ENCODE data around the gene SPSB4.

The SPSB4 gene

DNA sequence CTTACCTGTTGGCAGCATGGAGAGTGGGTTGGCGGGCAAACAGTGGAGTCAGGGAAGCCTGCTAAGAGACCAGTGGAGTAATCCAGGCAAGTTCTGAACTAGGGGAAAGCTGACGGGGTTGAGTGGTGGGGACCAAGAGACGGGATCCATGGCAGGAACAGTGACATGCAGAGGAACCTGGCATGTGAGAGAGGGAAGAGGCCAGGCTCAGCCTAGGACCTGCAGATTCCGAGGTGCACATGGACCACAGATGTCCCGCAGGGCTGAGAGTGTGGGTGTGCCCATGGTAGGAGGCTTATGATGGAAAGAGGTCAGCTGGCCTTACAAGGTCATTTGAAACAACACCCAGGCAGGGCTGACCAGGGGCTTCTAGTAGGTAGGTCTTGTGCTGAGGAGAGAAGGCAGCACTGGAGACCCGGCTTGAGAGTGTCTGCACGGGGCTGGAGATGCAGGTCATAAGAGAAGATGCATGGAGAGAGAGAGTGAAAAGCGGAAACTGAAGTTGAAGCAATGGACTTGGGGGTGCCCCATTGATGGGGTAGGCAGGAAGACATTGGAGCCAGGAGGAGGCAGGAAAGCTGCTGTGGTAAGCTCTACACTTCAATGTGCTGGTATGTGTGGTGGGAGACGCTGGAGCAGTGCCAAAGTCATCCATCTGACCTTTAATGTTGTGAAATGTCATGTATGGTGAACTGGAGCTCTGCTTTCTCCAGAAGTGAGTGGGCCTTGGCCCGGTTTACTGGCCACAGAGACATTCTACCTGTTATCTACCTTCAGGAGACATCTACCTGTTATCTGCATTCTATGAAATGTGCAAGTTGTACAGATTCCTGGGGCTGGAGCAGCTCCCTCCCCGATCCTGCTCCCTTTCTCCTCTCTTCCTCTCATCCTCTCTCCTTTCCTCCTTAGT lies 4.6 kb downstream of the SPSB4 start:
- DNase-seq, result no peak

DNA sequence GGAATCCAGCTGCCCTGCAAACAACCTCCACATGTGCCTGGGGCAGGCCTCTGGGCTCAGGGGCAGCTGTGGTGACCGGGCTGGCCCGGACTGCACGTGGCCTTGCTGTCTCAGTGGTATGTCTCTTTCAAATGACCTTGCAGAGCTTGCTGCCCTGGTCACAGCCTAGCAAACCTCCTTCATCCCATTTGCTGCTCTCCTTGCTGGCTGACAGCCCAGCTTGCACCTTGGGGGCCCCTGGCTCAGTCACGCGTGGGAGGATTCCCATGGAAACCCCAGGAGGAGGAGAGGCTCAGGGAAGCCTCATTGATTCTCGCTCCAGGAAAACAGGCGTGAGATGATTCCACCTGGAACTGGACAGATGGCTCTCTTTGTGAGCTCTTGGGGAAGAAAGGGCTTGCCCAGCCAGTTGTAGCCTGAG lies 5.6 kb downstream of the SPSB4 start:
- no peak for DNase-seq

DNA sequence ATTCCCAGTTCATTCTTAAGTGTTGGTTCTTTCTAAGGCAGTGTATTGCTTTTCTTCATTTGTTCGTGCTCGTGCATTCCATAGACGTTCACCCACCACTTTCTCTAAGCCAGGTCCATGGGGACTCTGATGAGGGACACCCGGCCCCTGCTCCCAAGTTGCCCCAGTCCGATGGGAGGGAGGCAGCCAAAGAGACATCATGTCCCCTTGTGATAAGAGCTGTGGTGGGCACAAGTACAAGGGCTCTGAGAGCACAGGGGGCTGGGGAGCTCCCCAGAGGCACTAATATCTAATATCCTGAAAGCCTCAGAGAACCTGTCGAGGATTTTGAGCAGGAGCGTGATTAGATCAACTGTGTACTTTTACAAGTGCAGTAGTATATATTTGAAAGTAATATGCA lies 6.3 kb downstream of the SPSB4 start:
- DNase-seq, result no peak

DNA sequence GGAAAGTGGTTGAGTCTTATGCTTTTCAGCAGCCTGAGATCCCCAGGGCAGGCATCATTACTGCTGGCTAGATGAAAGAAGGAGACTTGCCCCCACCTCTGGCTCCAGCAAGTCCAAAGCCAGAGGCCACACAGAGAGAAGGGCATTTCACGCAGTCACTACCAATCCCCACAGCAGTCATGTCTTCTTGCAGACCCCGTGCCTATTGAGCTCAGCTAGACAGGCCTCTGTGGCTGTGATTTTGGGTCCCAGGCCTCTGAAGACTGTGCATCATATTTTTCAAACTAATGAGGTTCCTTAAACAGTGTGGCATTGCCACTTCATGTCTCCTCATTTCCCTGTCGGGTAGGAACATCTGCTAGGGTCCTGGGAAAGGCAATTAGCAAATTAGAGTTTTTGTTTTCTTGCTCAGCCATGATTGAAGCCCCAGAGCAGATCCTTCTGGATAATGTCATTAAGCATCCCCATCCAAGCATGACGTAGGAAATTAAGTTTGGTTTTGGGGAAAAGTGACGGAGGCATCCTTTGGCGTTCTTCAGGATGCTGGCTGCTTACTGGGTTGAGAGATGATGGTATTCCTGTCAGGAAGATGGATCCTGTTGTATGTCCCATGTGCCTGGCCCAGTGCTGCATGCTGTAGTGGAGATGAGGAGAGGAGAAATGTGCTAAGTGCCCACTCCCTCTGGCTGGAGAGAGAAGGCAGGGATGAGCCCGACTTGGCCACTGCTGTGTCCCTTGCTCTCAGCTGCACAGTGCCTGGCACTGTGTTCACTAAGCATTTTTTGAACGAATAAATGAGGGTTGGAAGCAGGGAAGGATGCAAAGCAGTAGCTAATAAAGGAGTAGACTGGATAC lies 7.0 kb downstream of the SPSB4 start:
- DNase-seq, result no peak

DNA sequence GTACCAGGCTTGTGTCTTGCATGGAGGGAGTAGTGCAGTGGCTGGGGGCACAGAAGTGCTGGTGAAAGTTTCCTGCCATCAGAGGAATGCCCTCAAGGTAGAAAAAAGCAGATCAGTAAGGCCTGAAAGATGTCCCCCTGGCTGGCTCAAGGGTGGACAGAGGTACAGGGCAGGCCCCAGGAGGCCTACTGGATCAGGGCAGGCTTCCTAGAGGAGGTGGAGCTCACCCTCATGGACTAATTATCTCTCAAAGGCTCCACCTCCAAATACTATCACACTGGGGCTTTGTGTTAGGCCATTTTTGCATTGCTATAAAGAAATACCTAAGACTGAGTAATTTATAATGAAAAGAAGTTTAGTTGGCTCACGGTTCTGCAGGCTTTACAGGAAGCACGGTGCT lies 7.8 kb downstream of the SPSB4 start:
- DNase-seq, result no peak

DNA sequence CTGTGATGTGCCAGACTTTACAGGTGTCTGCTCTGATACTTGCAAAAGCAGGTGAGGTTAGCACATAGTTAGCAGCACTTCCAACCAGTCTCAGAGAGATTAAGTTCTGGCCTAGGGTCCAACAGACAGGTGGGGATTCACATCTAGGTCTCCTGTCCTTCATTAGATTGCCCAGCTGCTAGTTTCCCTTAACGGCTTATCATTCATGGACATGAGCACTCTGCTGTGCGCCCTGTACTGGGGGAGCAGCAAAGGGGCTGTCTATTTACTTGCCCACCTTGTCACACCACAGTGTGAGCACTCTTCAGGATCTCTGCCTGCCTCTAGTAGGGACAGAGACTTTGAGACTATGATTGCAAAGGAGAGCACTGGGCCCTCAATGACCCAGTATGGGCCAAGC lies 8.7 kb downstream of the SPSB4 start:
- no peak for DNase-seq

DNA sequence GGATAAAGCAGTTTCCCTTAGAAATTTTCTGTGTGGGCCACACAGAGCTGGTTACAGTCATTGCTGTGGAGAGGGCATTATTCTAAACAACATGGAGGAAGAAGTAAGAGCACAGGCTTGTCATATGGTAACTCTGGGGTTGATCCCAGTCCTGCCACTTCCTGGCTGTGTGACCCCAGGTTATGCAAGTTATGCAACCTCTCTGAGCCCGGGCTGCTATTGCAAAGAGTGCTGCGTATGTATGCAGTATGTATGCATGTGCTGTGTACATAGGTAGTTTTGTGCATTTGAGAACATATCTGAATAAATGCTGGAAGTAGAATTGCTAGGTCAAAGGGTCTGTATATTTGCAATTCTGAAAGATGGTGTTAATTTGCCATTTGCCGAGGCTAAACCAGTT lies 9.2 kb downstream of the SPSB4 start:
- no peak for DNase-seq

DNA sequence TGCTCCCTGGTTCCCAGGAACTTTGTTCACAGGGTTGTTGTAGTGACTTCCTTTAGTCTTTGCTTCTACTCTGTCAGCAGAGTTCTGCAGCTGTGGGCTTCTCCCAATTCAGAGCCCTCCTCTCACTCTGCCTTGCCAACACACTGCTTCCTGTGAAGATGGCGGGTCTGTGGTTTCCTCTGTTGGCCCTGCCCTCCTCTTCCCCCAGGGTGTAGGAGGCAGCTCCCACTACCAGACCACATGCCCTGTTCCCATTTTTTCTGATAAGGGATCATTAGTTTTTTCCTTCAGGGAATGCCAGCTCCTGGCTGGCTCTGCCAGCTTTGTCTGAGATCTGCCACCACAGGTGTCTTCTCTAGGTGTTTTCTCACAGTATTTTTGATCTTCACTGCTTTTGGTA lies 12.7 kb downstream of the SPSB4 start:
- DNase-seq, result no peak

DNA sequence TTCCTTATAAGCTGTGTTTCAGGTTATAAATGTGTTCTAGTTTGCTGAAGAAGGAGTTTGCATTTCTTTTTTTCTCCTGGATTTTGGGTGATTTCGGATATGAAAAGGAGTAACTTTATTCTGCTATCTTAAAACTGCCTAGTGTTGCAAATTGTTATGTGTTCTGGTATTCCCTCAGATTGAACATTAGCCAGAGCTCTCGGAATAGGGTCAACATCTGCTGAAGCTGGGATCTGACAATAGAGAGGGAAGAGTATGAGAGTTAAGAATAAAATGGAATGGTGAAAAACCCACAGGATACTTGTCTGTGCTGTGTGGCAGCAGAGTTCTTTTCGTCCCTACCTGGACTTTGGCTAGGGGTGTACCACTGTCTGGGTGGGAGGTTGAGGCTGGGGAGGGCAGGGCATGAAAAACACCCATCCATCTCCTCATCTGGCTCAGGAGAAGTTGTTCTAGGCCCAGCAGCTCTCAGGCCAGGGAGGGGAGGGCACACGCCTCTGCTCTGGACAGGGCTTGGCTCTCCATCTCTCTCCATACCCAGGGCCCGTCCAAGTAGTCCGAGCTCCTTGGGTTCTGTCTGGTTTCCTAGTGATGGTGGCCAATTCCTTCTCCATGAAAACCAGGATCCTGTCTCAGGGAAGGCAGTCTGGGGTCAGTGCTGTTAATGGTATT lies 13.2 kb downstream of the SPSB4 start:
- DNase-seq, result no peak

DNA sequence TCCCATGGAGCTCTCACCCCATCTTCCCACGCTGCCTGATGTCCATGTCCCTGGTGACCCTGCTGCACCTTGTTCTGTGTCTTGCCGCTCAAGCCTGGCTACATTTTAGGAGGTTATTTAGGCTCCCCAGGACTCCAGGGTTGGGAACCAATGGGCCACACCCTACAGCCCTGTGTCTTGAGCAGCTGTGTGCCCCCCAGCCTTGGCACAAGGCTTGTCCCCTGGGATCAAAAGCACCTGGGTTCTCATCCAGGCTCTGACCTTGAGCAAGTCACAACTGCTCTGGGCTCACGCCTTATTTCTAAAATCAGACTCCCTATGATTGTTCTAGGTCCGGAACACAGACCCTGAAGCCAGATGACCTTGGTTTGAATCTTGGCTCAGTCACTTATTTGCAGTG lies 14.1 kb downstream of the SPSB4 start:
- no peak for DNase-seq

DNA sequence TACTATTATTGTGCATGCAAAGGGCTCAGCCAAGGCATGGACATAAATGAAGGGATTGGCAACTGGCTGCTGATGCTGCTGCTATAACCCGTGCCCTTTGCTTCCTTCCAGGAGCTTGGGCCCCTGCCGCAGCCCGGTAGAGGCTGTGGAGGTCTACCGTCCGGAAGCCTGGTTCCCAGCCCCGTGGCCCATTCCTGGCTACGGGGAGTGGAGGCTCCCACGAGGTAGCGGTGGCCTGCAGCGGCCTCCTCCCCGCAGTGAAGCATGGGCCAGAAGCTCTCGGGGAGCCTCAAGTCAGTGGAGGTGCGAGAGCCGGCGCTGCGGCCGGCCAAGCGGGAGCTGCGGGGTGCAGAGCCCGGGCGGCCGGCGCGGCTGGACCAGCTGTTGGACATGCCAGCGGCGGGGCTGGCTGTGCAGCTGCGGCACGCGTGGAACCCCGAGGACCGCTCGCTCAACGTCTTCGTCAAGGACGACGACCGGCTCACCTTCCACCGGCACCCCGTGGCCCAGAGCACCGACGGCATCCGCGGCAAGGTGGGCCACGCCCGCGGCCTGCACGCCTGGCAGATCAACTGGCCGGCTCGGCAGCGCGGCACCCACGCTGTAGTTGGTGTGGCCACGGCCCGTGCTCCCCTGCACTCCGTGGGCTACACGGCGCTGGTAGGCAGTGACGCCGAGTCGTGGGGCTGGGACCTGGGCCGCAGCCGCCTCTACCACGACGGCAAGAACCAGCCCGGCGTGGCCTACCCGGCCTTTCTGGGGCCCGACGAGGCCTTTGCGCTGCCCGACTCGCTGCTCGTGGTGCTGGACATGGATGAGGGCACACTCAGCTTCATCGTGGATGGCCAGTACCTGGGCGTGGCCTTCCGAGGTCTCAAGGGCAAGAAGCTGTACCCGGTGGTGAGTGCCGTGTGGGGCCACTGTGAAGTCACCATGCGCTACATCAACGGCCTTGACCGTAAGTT lies 15.0 kb downstream of the SPSB4 start:
- no peak for DNase-seq

DNA sequence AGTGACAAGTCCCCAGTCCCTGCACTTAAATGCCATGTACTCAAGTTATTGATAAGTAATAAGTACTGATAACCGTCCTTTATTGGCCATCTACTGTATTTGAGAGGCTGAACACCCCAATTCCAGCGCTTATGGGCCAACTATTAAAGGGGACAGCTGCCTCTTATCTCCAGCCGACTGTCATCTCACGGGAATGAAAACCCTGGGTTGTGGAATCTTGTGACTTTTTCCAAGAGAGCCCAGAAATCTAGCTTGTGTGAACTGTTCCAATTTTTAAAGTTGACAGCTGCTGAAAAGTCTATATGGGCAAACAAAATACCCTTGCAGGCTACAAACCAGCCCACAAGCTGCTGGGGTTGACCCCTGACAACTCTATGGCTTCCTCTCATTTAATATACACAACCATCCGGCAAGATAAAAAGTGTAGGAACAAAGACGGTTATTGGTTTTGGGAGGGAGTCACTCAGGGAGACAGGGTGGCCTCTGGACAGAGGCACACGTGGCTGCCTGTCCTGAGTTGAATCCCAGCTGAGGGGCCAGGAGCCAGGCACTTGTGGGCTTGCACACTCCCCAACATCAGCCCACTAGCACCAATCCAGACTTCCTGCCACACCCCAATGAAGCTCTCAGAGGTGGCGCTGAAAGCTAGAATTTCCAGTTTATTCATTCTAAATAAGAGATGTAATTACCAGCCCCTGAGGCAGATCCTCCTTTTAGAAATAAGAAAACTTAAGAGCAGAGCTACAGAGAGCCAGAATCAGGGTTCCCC lies 16.2 kb downstream of the SPSB4 start:
- no peak for DNase-seq

DNA sequence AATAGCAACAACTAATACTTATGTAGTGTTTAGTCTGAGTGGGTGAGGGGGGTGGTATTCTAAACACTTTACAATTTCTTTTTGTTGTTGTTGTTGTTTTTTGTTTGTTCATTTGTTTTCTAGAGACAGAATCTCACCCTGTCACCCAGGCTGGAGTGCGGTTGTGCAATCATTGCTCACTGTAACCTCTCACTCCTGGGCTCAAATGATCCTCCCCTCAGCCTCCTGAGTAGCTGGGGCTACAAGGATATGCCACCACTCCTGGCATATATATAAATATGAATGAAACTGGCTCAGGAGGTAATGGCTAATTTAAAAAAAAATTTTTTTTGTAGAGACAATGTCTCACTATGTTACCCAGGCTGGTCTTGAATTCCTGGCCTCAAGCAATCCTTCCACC lies 19.1 kb downstream of the SPSB4 start:
- DNase-seq, result no peak

DNA sequence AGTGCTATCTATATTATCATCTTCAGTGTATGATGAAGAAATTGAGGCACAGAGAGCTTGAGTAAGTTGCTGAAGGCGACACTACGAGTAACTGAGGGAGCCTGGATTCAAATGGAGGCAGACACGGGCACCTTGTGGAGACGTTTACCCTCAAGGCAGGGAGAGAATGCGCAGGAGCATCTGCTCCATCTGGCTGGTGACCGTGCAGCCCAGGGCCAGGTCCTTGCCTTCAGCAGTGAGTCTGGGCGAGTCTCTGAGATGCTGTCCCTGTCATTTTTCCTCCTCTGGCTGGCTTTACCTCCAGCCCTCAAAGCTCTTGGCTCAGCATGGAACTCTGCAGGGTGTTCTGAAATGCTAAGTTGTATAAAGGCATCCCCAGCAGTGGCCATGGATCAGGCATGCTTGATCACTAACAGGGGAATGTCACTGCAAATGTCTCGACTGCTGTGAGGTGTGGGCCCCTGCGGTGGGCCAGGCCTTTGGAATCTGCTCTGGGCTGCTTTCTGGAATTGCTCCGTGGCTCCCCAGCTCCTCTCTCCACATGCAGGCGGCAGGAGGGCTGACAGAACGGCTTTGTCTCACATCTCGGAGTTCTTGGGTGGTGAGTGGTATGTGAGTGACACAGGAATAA lies 19.7 kb downstream of the SPSB4 start:
- no peak for DNase-seq

DNA sequence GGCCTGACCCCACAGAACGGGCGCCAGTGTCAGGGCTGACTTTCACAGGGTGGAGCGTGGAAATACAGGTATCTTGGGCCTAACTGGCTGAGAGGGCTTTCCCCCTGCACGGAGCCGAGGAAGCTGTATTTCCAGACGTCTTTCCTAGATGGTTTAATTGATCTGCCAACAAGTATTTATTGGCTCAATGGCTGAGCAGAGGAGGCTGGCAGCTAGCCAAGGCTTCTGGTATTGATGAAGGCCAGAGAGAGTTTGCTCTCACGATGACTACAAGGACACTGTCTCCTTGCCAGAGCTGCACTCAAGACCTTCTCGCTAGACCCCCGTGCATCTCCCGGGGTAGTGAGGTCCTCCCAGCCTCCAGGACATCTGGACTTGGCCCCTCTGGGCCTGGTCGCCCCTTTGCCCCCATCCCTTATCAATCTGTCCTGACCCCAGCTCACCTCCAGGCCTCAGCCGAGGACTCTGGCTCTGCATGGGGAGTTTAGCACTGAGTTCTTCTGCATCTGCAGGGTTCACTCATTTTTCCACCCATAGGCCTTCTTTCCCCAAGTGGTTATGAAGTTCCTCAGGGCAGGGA lies 20.6 kb downstream of the SPSB4 start:
- no peak for DNase-seq

DNA sequence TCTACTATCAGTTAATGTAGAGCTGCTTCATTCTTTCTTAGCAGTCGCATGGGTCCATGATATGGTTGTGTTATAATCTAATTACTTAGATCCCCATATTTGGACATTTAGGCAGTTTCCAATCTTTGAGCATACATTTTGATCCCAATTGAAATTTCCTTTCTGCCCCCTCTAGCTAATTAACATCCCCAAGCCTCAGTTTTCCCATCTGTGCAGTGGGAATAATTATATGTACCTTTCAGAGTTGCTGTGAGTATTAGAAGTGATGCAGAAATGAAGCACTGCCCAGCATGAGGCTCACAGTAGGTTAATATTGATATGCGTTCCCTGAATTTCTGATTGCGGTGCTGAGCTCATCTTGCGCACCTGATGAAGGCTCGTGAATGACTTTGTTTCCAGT lies 21.8 kb downstream of the SPSB4 start:
- no peak for DNase-seq

DNA sequence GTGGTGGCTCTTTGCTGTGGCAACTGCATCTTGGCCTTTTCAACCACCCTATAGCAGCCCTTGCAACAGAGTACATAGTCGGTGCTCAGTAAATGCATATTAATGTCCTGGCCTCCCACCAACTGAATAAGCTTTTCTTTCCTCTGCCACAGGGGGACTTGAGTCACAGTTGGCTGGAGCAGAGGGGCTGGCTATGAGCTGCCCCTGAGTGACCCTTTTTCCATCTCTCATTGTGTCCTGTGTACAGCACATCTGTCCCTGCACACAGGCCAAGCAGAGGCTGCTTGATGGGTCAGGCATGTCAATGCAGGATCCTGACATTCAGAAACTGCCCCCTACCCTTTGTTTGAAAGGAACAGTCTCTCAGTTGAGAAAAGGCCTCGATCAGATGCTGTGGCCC lies 22.4 kb downstream of the SPSB4 start:
- no peak for DNase-seq

DNA sequence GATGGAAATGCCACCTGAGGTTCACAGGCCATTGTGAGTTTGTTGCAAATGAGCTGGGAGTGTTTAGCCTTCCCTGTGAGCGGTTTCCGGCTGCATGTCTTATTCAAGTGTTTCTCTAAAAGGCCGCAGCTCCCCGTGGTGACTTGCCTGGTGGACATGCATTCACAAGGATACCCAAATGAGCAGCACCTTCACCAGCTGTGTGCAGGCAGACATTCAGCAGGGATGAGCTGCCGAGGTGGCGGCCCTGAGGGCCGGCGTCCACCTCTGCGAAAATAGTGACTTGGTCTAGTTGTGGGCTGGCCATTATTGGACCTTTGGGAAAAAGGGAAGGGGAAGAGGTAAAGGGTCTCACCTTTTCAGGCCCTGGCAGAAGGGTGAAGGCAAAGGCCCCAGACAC lies 23.4 kb downstream of the SPSB4 start:
- no peak for DNase-seq

DNA sequence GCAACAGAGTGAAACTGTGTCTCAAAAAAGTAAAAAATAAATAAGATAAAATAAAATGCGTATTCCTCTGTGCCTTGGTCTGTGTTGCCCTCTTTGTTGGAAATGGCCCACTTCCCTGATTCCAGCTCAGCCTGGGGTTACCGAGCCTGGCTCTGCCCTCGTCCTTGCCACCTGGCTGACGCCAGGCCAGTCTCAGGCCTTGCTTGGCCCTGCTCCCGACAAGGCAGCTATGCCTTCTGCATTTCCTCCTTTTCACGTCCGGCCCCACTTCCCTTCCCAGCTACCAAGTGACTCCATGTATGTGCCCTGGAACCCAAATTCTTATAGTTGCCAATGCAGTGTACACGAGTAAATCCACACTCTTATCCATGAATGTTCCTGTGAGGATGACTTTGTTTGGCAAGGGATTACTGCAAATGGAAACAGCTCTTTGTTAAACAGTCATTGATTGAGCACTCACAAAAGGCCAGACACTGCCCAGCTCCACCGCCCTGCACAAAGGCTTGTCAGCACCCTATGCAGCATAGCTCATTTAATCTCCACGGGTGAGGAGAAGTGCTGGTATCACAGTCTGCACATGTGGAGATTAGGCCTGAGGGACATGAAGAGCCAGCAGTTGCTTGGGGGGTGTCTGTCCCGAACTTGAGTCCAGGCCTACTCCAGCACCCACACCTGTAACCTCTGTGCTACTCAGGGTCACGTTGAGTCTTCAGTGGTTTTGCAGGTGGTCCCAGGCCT lies 25.1 kb downstream of the SPSB4 start:
- no peak for DNase-seq
